Activated CD8-positive, alpha-beta T cell treated with anti-CD3 and anti-CD28 coated beads, Interleukin-2, amount 10 ng/mL, durations not matched to agents 7 days and 5 days (primary cell): ENCODE results near the gene AXIN1. TPM values are rescaled to one million over a fixed set of nuclear protein-coding genes. Genes with fewer than 3 reads are reported as not detected.
"Not testable (repeated sequence)": the region's sequence is repeated elsewhere in the genome, so short reads cannot be mapped to it uniquely, and the experiment has no call there.

Experiments
- ATAC-seq: fragments of 150-1000 bp; cut with Tn5 transposase; one replicate; pipeline ENCODE4 v1.10.0; 2021; ENCODE audit warnings: moderate library complexity
- CTCF ChIA-PET: fragments of 350-600 bp; sonication (Branson Sonifier 250); formaldehyde crosslinking; loops from one replicate; lab custom pipeline; 2021; ENCODE audit warnings: antibody characterized with exemption; lab: Charles Lee
- POLR2A ChIA-PET: fragments of 350-600 bp; sonication (Branson Sonifier 250); formaldehyde crosslinking; loops from one replicate; lab custom pipeline; 2021; ENCODE audit warnings: antibody characterized with exemption; lab: Charles Lee
- DNase-seq: peaks from one replicate; pipeline ENCODE4 v3.0.0-alpha.2; 2020
- H3K27ac Mint-ChIP-seq: one replicate; pipeline ENCODE4 v1.8.0; 2021; ENCODE audit warnings: mild to moderate bottlenecking, mixed read lengths
- H3K27me3 Mint-ChIP-seq: one replicate; pipeline ENCODE4 v1.8.0; 2021; ENCODE audit warnings: low read depth, mixed read lengths
- H3K36me3 Mint-ChIP-seq: one replicate; pipeline ENCODE4 v1.8.0; 2021; ENCODE audit warnings: low read depth, mixed read lengths
- H3K4me1 Mint-ChIP-seq: one replicate; pipeline ENCODE4 v1.8.0; 2021; ENCODE audit warnings: low read depth, mixed read lengths
- H3K4me3 Mint-ChIP-seq: one replicate; pipeline ENCODE4 v1.8.0; 2021; ENCODE audit warnings: mild to moderate bottlenecking, mixed read lengths
- H3K9me3 Mint-ChIP-seq: one replicate; pipeline ENCODE4 v1.8.0; 2022; ENCODE audit warnings: mixed read lengths; ENCODE audit not compliant: insufficient read depth
- total RNA-seq, 2 experiments: library from RNA; stranded (reverse); gene quantifications; one replicate each; pipeline ENCODE4 v1.2.3, GENCODE V29; 2021

AXIN1 gene
- total RNA-seq, 2 experiments from 2014 or later: 25.1 to 26.1 TPM

DNA sequence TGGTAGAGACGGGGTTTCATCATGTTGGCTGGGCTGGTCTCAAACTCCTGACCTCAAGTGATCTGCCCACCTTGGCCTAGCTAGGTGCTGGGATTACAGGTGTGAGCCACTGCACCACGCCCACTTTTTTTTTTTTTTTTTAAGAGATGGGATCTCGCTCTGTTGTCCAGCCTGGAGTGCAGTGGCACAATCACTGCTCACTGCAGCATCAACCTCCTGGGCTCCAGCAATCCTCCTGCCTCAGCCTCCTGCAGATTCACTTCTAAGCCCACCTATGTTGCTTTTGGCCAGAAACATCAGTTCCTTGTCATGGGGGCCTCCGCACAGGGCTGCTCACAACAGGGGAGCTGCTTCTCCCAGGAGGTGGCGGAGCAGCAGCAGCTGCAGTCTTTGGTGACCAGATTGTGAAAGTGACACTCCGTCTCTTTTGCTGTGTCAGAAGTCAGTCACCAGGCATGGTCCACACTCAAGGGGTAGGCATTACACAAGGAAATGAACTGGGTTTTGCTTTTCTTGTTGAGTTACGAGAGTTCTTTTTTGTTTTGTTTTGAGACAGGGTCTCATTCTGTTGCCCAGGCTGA lies 40.0 kb upstream of the AXIN1 start:
- ATAC-seq (no peak), DNase-seq (no peak)
- peaks cover 21% of the 10 kb centered on the region for H3K4me1 Mint-ChIP-seq
- ChIA-PET POLR2A (interaction anchor here (1.8 kb wide), 1 partner anchor 9 kb away, joined by 6 read pairs; the partner anchor contains the start of gene DECR2), CTCF (interaction anchor here (1.0 to 2.5 kb wide), 5 partner anchors 9 to 103 kb away, joined by 3 to 10 read pairs (median 7); partner anchors contain the start of genes DECR2 and MRPL28)
- H3K27ac Mint-ChIP-seq: no peak overlapping the region
- H3K4me3 Mint-ChIP-seq: no peak overlapping the region
- H3K9me3 Mint-ChIP-seq: no peaks in the 10 kb centered on the region
- no peaks in the 10 kb centered on the region for H3K36me3 Mint-ChIP-seq
- H3K27me3 Mint-ChIP-seq: peaks cover 8% of the 10 kb centered on the region

DNA sequence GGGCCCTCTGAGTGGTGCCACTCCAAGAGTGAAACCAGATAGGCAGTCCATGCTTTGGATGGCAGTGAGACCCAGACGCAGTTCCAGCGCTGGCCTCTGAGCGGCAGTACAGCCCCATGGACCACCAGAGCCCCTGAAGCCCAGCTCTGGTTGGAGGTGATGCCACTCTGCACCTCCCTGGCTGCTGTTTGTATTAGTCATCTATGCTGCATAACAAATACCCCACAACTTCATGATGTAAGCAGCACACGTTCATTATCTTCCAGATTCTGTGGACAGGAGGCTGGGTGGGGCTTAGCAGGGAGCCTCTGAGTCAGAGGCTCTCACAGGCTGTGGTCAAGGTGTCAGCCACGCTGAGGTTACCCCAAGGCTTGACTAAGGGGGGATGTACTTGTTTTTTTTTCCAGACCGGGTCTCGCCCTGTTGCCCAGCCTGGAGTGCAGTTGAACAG lies 39.4 kb upstream of the AXIN1 start:
- ChIA-PET CTCF (interaction anchor here (0.6 to 2.5 kb wide), 6 partner anchors 9 to 103 kb away, joined by 3 to 10 read pairs (median 5); partner anchors contain the start of genes DECR2 and MRPL28), POLR2A (interaction anchor here (1.8 kb wide), 1 partner anchor 9 kb away, joined by 6 read pairs; the partner anchor contains the start of gene DECR2)
- Mint-ChIP-seq H3K4me3 (no peak overlapping the region), H3K27me3 (peaks cover 8% of the 10 kb centered on the region), H3K27ac (peak overlapping the region; percentile 58), H3K36me3 (no peaks in the 10 kb centered on the region), H3K4me1 (peaks cover 21% of the 10 kb centered on the region), H3K9me3 (no peaks in the 10 kb centered on the region)
- ATAC-seq: peak; percentile 88
- DNase-seq: peak; percentile 82

DNA sequence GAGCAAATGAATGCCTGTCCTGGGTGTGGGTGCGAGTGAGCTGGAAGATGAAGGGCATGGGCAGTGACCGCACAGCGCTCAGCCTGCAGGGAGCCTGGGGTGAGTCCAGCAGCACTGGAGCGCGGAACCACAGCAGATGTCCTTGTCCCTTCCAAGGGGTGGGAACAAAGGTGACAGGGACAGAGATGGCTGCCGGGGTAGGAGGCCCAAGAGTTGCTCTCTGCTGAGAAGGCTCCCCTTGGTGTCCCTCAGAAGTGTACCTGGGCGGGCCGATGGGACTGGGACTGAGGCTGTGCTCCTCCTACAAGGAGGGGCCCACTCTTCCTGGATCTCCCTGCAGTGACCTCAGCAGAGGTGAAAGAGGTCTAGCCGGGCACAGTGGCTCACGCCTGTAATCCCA lies 36.8 kb upstream of the AXIN1 start:
- H3K4me3 Mint-ChIP-seq: no peak overlapping the region
- CTCF ChIA-PET: no interaction called here
- ATAC-seq (no peak), DNase-seq (no peak)
- no peaks in the 10 kb centered on the region for H3K9me3 Mint-ChIP-seq
- peaks cover 20% of the 10 kb centered on the region for H3K4me1 Mint-ChIP-seq
- no peak overlapping the region for H3K27ac Mint-ChIP-seq
- POLR2A ChIA-PET: no interaction called here
- no peaks in the 10 kb centered on the region for H3K36me3 Mint-ChIP-seq
- H3K27me3 Mint-ChIP-seq: no peaks in the 10 kb centered on the region

DNA sequence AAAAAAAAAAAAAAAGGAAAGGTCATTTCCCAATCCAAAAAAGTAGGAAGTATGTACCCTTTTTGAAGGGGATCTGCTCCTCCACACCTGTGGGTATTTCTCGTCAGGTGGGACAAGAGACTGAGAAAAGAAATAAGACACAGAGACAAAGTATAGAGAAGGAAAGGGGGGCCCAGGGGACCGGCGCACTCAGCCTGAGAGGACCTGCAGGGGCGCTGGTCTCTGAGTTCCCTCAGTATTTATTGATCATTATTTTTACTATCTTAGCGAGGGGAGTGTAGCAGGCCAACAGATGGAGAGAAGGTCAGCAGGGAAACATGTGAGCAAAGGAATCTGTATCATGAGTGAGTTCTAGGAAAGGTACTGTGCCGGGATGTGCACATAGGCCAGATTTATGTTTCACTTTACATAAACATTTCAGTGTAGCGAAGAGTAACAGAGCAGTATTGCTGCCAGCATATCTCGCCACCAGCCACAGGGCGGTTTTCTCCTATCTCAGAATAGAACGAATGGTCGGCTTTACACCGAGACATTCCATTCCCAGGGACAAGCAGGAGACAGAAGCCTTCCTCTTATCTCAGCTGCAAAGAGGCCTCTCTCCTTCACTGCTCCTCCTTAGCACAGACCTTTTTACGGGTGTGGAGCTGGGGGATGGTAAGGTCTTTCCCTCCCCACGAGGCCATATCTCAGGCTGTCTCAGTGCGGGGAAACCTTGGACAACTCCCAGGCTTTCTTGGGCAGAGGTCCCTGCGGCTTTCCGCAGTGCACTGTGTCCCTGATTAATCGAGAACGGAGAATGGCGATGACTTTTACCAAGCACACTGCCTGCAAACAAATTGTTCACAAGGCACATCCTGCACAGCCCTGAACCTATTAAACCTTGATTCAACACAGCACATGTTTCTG lies 35.5 kb upstream of the AXIN1 start:
- POLR2A ChIA-PET, CTCF ChIA-PET: not testable (repeated sequence)

GRCh38 chr16:386641-387156 lies 34.2 kb upstream of the AXIN1 start:
- Mint-ChIP-seq H3K36me3 (no peaks in the 10 kb centered on the region), H3K9me3 (no peaks in the 10 kb centered on the region), H3K4me1 (peaks cover 28% of the 10 kb centered on the region), H3K27me3 (peaks cover 4% of the 10 kb centered on the region), H3K27ac (no peak overlapping the region), H3K4me3 (no peak overlapping the region)
- DNase-seq (no peak), ATAC-seq (no peak)
- ChIA-PET CTCF (no interaction called here), POLR2A (interaction anchor here (0.6 to 0.7 kb wide), 2 partner anchors 47 to 437 kb away, joined by 3 to 4 read pairs; no protein-coding TSS in a partner anchor)

More for the DNA sequence above, 35.5 kb upstream of the AXIN1 start:
- not testable (repeated sequence) for H3K36me3 Mint-ChIP-seq, H3K4me3 Mint-ChIP-seq, H3K9me3 Mint-ChIP-seq, H3K27me3 Mint-ChIP-seq, ATAC-seq, H3K27ac Mint-ChIP-seq, DNase-seq
- peaks cover 33% of the 10 kb centered on the region for H3K4me1 Mint-ChIP-seq

GRCh38 chr16:383326-384051 lies 31.0 kb upstream of the AXIN1 start:
- ATAC-seq: peak; percentile 33
- H3K4me3 Mint-ChIP-seq: peak overlapping the region; percentile 82
- POLR2A ChIA-PET: no interaction called here
- H3K27ac Mint-ChIP-seq: no peak overlapping the region
- peaks cover 4% of the 10 kb centered on the region for H3K27me3 Mint-ChIP-seq
- H3K36me3 Mint-ChIP-seq: peaks cover 4% of the 10 kb centered on the region
- CTCF ChIA-PET: interaction anchor here (0.7 to 2.2 kb wide), 7 partner anchors 9 to 287 kb away, joined by 3 to 10 read pairs (median 3); partner anchors contain the start of gene DECR2
- H3K4me1 Mint-ChIP-seq: peaks cover 35% of the 10 kb centered on the region
- no peaks in the 10 kb centered on the region for H3K9me3 Mint-ChIP-seq
- peak; percentile 56 for DNase-seq

- POLR2A ChIA-PET: interaction anchor here (0.8 kb wide), 1 partner anchor 11 kb away, joined by 3 read pairs; the partner anchor contains the start of gene MRPL28
- Mint-ChIP-seq H3K27ac (peak within 1 kb of the TSS; percentile 72), H3K27me3 (peaks cover 4% of the 10 kb centered on the region), H3K4me3 (peak within 1 kb of the TSS; percentile 82), H3K4me1 (peaks cover 35% of the 10 kb centered on the region), H3K36me3 (peaks cover 4% of the 10 kb centered on the region), H3K9me3 (no peaks in the 10 kb centered on the region)
- peak; percentile 74 for DNase-seq
- CTCF ChIA-PET: interaction anchor here (0.9 to 2.2 kb wide), 5 partner anchors 11 to 219 kb away, joined by 3 to 10 read pairs (median 3); no protein-coding TSS in a partner anchor
- peak; percentile 69 for ATAC-seq
Observed at GRCh38 chr16:381789-382717, 29.5 kb upstream of the AXIN1 start, which contains the start of gene PGAP6. Gene PGAP6, minus strand, starts transcription at chr16:381978. Its CDS starts 157 bp downstream, at chr16:381821.

DNA sequence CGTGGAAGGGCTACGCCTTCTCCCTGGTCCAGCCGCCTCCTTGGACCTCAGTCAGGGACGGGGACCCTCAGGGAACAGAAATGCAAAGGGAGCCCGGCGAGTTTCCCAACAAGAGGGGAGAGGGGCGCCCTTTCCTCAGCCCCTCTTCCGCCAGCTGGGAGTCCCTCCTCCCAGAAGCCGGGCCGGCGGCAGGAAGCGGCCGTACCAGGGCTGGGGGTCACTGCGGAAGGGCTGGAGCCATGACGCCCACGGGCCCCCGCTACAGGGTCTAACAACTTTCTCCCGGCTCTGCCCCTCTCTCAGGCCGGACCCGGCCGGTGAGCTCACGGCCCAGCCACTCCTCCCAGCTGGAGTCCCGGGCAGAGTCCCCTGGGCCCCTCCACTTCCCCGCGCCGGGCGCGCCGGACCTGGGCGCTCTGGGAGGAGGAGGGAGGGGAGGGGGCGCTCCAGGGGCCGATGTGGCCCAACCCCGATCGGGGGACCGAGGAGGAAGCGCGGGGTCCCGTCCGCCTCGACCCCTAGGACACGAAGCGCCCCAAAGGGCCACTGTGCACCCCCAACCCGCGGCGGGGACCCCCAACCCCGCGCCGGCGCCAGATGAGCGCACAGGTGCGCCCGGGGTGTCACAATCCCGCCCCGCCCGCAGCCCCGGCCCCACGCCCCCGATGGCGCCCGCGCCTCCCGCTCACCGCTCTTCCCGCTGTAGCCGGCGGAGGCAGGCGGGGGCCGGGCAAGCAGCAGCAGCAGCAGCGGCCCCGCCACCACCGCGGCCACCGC lies 28.7 kb upstream of the AXIN1 start:
- peaks cover 4% of the 10 kb centered on the region for H3K27me3 Mint-ChIP-seq
- CTCF ChIA-PET: interaction anchor here (1.3 kb wide), 1 partner anchor 19 kb away, joined by 4 read pairs; no protein-coding TSS in a partner anchor
- H3K4me1 Mint-ChIP-seq: peaks cover 34% of the 10 kb centered on the region
- peak overlapping the region; percentile 57 for H3K27ac Mint-ChIP-seq
- H3K4me3 Mint-ChIP-seq: peak overlapping the region; percentile 80
- ATAC-seq: peak; percentile 38
- DNase-seq: no peak
- POLR2A ChIA-PET: no interaction called here
- H3K36me3 Mint-ChIP-seq: peaks cover 4% of the 10 kb centered on the region
- no peaks in the 10 kb centered on the region for H3K9me3 Mint-ChIP-seq

DNA sequence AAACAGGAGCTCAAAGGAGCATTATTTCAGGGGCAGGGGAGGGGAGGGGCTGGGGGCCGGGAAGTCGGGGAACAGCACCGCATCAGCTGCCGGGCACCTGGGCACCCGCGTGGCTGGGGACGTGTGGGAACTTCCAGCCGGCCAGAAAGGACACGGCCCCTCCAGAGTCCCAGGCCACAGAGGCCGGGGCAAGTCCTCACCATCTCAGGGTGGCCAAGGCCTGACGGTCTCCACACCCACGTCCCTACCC lies 28.2 kb upstream of the AXIN1 start:
- ChIA-PET POLR2A (interaction anchor here (2.3 kb wide), 1 partner anchor 10 kb away, joined by 18 read pairs; the partner anchor contains the start of gene MRPL28), CTCF (no interaction called here)
- peaks cover 33% of the 10 kb centered on the region for H3K4me1 Mint-ChIP-seq
- ATAC-seq (no peak), DNase-seq (no peak)
- peaks cover 4% of the 10 kb centered on the region for H3K27me3 Mint-ChIP-seq
- peak overlapping the region; percentile 80 for H3K4me3 Mint-ChIP-seq
- H3K27ac Mint-ChIP-seq: peak overlapping the region; percentile 93
- peaks cover 4% of the 10 kb centered on the region for H3K36me3 Mint-ChIP-seq
- H3K9me3 Mint-ChIP-seq: no peaks in the 10 kb centered on the region
